ENCODE measurements around the gene C8A.

C8A gene

DNA sequence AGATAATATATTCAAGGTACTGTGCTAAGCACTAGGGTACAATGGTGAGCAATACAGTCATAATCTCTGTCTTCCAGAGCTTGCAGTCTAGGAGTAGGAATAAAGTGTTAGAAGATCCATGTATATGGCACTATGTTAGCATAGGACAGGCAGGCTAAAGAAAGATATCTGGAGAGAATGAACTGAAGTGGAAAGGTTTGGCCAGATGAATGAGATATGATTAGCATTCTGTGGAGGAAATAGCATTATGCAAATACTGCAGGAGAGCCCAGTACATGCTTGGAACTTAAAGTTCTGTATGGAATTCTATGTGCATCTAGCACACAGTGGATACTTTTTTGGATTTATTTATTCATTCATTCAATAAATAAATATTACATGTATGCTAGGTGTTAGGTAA lies 4.7 kb downstream of the C8A start:
- no peak overlapping the region for H3K4me3 ChIP-seq (ENCODE audit: control insufficient read depth, low read depth, low read length)
- TF ChIP-seq, protein P1, sequence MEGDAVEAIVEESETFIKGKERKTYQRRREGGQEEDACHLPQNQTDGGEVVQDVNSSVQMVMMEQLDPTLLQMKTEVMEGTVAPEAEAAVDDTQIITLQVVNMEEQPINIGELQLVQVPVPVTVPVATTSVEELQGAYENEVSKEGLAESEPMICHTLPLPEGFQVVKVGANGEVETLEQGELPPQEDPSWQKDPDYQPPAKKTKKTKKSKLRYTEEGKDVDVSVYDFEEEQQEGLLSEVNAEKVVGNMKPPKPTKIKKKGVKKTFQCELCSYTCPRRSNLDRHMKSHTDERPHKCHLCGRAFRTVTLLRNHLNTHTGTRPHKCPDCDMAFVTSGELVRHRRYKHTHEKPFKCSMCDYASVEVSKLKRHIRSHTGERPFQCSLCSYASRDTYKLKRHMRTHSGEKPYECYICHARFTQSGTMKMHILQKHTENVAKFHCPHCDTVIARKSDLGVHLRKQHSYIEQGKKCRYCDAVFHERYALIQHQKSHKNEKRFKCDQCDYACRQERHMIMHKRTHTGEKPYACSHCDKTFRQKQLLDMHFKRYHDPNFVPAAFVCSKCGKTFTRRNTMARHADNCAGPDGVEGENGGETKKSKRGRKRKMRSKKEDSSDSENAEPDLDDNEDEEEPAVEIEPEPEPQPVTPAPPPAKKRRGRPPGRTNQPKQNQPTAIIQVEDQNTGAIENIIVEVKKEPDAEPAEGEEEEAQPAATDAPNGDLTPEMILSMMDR (conservative IDR thresholded peaks at IDR 0.05; ENCODE audit: control insufficient read depth, insufficient read depth, low read depth, low read length) = no peak
- no peak for DNase-seq (ENCODE audit: low read depth)

DNA sequence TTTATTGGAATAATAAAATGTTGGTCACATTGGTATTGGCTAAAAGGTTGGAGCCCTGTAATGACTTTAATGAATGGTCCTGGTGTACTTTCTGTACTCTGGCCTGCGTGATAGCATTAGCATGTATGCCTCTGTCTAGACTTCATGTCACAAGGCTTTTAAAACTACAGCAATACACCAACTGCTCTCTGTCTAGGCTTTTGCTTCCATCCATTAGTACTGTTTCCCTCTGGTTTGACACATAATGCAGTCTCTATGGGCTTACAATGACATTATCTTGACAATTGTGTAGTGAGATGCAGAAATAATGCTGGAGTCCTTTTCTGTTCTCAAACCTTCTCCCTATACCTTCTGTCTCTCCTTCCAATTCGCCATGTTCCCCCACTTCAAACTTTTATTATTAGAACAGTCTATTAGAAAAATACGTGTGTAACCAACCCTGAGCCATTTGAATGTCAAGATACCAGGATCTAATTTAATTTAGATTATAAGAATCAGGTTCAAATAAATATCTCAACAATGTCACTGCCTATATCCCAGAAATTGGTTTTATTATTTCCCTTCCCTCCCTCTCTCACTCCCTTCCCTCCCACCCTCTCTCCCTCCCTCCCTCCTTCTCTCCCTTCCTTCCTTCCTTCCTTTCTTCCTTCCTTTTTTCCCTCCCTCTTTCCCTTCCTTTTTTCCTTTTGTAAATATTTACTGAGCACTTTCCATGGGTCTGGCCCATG lies 8.8 kb downstream of the C8A start:
- TF ChIP-seq, protein P1 (conservative IDR thresholded peaks at IDR 0.05; ENCODE audit: control insufficient read depth, insufficient read depth, low read depth, low read length) = no peak
- DNase-seq (ENCODE audit: low read depth) = no peak
- H3K4me3 ChIP-seq (ENCODE audit: control insufficient read depth, low read depth, low read length) = no peak overlapping the region

DNA sequence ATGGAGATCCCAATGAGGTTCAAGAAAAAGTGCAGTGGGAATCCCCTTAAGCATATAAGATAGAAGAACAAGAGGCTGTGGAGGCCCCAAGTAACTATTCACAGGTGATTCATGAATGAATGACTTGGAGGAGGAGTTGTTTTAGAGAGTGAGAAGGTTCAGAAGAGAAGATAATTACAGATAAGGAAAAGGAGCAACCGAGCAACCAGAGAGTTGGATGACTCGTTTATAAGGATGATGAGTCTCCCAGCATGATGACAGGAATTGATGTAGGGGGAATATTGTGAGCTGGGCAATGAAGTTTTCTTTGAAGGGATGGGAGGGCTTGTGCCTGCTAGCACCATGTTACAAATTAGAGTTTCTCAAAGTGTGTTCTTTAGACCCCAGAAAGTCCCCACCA lies 9.8 kb downstream of the C8A start:
- TF ChIP-seq, protein P1 (conservative IDR thresholded peaks at IDR 0.05; ENCODE audit: control insufficient read depth, insufficient read depth, low read depth, low read length) = no peak
- DNase-seq (ENCODE audit: low read depth) = peak; percentile 25
- no peak overlapping the region for H3K4me3 ChIP-seq (ENCODE audit: control insufficient read depth, low read depth, low read length)

DNA sequence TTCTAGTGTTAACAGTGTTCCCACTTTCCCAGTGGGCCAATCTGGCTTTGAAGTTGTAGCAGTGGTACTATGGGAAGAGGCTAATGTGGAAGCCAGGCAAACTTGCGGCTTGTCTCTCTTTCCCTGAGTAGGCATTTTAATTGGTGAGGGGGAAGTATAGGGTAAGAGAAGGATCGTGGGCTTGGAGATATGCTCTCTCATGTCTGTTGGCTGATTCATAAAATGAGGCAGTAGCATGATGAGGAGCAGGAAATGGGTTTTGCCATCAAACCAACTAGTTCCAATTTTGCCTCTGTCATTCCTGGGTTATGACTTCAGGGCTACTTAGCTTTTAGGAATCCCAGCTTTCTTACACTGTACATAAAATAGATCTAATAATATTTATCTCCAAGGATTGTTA lies 12.1 kb downstream of the C8A start:
- peak; percentile 85 for DNase-seq (ENCODE audit: low read depth)
- TF ChIP-seq, protein P1 (conservative IDR thresholded peaks at IDR 0.05; ENCODE audit: control insufficient read depth, insufficient read depth, low read depth, low read length) = no peak
- no peak overlapping the region for H3K4me3 ChIP-seq (ENCODE audit: control insufficient read depth, low read depth, low read length)

DNA sequence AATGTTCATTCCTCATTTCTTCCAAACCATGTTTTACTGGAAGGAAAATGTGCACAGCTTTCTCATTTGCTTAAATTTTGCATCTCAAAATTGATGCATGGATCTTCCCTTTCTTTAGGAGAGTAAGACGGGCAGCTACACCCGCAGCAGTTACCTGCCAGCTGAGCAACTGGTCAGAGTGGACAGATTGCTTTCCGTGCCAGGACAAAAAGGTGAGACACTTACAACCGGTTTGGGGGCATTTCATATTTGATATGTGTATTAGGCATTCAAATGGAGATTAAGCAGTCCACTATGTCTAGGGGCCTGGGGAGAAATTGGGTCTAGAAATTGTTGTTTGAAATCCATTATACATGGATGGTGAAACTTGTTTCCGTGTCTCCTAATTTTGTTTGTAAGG lies 12.9 kb downstream of the C8A start:
- no peak for DNase-seq (ENCODE audit: low read depth)
- no peak overlapping the region for H3K4me3 ChIP-seq (ENCODE audit: control insufficient read depth, low read depth, low read length)
- TF ChIP-seq, protein P1 (conservative IDR thresholded peaks at IDR 0.05; ENCODE audit: control insufficient read depth, insufficient read depth, low read depth, low read length) = no peak

DNA sequence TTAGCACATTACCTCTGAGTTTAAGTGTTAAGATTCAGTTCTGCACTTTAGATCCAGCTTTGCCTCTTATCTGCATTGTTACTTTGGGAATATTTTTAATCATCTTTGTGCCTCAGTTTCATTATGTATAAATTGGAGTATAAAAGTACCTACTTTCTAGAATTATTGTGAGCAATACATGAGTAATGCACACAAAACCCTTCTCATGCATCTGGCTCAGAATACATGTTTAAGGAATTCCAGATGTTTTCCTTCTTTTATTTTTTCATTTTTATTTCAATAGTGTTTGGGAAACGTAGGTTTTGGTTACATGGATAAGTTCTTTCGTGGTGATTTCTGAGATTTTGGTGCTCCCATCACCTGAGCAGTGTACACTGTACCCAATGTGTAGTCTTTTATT lies 14.2 kb downstream of the C8A start:
- TF ChIP-seq, protein P1 (conservative IDR thresholded peaks at IDR 0.05; ENCODE audit: control insufficient read depth, insufficient read depth, low read depth, low read length) = no peak
- no peak overlapping the region for H3K4me3 ChIP-seq (ENCODE audit: control insufficient read depth, low read depth, low read length)
- DNase-seq (ENCODE audit: low read depth) = peak; percentile 72

Measured in fibroblast of mammary gland (primary cell).